IPS DF 6.9 (cell line): ENCODE measurements around the gene POLR1C.
"Not testable (repeated sequence)": the region's sequence is repeated elsewhere in the genome, so short reads cannot be mapped to it uniquely, and the experiment has no call there.

Source experiments
- DNase-seq: peaks from one replicate; pipeline ENCODE4 v3.0.0-alpha.2; 2013; ENCODE audit warnings: low read depth, low spot score
- H3K27ac ChIP-seq: one replicate; pipeline ENCODE4 v1.5.1; 2013; ENCODE audit warnings: low read length, control low read depth
- H3K27me3 ChIP-seq: 2 replicates; pipeline ENCODE4 v1.6.1; 2013; ENCODE audit warnings: mild to moderate bottlenecking, low read length; ENCODE audit not compliant: control insufficient read depth, insufficient read depth
- H3K36me3 ChIP-seq: 2 replicates; pipeline ENCODE4 v1.6.1; 2013; ENCODE audit warnings: low read length; ENCODE audit not compliant: control insufficient read depth, insufficient read depth
- H3K4me1 ChIP-seq: 2 replicates; pipeline ENCODE4 v1.6.1; 2013; ENCODE audit warnings: low read length; ENCODE audit not compliant: control insufficient read depth, insufficient read depth
- H3K4me3 ChIP-seq: 2 replicates; pipeline ENCODE4 v1.5.1; 2013; ENCODE audit warnings: mild to moderate bottlenecking, low read length
- H3K9me3 ChIP-seq: 2 replicates; pipeline ENCODE4 v1.6.1; 2013; ENCODE audit warnings: low read length, inconsistent platforms; ENCODE audit not compliant: control insufficient read depth, insufficient read depth
- WGBS: extraction: QIAGEN DNeasy Blood & Tissue Kit; methylation state at CpG from one replicate; pipeline ENCODE4 v1.1.7; 2013; ENCODE audit warnings: mixed read lengths, missing lambda C conversion rate; ENCODE audit not compliant: insufficient read length, insufficient coverage; 5-methylcytosine and 5-hydroxymethylcytosine counted together

Gene POLR1C

DNA sequence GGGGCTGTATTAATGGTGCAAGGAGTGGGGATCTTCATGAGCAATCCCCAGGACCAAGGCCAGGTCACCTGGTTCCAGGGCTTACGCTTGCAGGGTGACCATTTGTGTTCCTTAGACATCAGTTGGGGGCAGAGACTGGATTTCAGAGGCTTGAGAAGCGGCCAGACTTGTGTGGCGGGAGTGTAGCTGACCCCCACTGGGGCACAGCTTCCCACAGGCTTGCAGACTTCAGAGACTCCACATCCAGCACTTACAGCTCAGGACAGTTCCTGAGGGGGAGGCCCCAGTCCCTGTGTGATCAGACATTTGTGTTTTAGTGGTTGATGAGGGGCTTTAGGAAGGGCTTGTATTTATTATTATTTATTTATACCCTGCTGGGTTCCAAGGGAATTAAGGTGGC, 24.2 kb upstream of the POLR1C start:
- no peak overlapping the region for H3K4me3 ChIP-seq
- no peak overlapping the region for H3K27ac ChIP-seq
- WGBS: no CpG with 5 or more reads among the region's 3 CpGs
- H3K9me3 ChIP-seq: no peaks in the 10 kb centered on the region
- no peaks in the 10 kb centered on the region for H3K27me3 ChIP-seq
- H3K4me1 ChIP-seq: peaks cover 10% of the 10 kb centered on the region
- no peak for DNase-seq
- H3K36me3 ChIP-seq: no peaks in the 10 kb centered on the region

DNA sequence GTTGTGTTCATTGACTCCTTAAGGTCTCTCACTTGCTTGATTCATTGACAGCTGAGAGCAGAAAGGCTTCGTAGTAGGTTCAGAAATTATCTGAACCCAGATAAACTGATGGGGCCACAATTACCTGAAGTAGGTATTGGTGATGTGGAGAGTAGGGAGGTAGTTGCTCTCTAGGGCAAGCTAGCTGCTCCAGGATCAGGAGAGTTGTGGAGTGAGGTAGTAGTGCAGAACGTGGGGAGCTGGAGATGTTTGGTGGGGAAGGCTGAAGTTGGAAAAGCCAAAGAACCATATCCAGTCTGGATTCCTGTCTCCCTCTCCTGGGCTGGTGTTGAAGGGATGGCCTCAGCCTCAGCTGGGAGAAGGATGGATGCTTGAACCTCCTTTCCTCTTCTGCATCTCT, 23.7 kb upstream of the POLR1C start:
- no peaks in the 10 kb centered on the region for H3K27me3 ChIP-seq
- no CpG with 5 or more reads among the region's 2 CpGs for WGBS
- H3K9me3 ChIP-seq: no peaks in the 10 kb centered on the region
- no peak for DNase-seq
- H3K27ac ChIP-seq: no peak overlapping the region
- no peak overlapping the region for H3K4me3 ChIP-seq
- H3K36me3 ChIP-seq: no peaks in the 10 kb centered on the region
- peaks cover 10% of the 10 kb centered on the region for H3K4me1 ChIP-seq

DNA sequence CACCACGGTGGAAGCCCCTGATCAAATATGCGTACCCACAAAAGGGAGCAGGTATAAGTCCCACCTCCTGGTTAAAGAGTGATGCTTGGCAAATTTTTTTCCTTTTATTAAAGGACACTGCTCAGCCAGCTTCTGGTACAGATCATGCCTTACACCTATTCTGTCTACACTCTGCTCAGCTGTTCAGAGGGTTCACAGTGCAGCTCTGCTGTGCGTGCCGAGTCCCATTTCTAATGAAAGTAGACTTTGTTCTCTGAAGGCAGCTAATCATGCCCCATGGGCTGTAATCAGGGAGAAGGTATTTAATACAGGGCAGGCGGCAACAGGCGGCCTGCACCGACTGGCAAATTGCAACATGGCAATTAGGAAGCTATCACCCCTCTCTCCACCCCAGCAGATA, 23.1 kb upstream of the POLR1C start:
- no peak for DNase-seq
- Histone ChIP-seq H3K9me3 (no peaks in the 10 kb centered on the region), H3K4me1 (peaks cover 10% of the 10 kb centered on the region), H3K36me3 (peaks cover 3% of the 10 kb centered on the region), H3K27ac (no peak overlapping the region), H3K4me3 (no peak overlapping the region), H3K27me3 (no peaks in the 10 kb centered on the region)
- WGBS: no CpG with 5 or more reads among the region's 7 CpGs

DNA sequence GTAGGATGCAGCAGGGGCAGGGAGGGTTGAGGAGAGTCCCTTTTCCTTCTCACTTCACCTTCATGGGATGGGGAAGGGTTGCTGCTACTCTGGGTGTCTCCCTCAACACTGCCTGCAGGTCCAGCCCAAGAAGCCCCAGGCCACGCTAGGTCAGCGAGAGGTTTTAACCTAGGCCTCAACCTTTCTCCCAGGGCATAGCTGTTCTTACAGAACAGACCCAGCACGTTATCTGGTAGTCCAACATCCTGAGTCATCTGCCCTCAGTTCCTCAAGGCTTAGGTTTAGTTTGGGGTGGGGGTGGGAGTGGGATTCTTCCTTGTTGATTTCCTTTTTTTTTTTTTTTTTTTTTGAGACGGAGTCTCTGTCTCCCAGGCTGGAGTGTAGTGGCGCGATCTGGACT, 22.6 kb upstream of the POLR1C start:
- Histone ChIP-seq H3K9me3 (no peaks in the 10 kb centered on the region), H3K4me3 (no peak overlapping the region), H3K27me3 (no peaks in the 10 kb centered on the region), H3K4me1 (peaks cover 10% of the 10 kb centered on the region), H3K36me3 (peaks cover 7% of the 10 kb centered on the region), H3K27ac (no peak overlapping the region)
- DNase-seq: no peak
- no CpG with 5 or more reads among the region's 6 CpGs for WGBS

DNA sequence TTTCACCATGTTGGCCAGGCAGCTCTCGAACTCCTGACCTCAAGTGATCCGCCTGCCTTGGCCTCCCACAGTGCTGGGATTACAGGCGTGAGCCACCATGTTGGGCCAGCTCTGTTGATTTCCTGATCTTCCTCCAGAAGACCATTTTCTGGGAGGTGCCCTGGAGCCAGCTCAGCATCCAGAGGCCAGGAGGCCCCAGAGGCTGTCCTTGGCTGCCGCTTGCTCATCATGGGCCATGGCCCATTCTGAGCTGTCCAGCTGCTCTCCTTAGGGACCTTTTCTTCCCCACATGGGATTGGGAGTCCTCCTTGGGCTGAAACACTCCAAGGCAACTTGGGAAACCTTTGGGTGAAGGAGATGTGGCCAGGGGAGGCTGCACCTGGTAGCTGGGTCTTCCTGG, 22.1 kb upstream of the POLR1C start:
- no peak for DNase-seq
- H3K4me3 ChIP-seq: no peak overlapping the region
- peaks cover 10% of the 10 kb centered on the region for H3K4me1 ChIP-seq
- no peaks in the 10 kb centered on the region for H3K9me3 ChIP-seq
- no CpG with 5 or more reads among the region's 4 CpGs for WGBS
- H3K36me3 ChIP-seq: peaks cover 10% of the 10 kb centered on the region
- no peaks in the 10 kb centered on the region for H3K27me3 ChIP-seq
- no peak overlapping the region for H3K27ac ChIP-seq

DNA sequence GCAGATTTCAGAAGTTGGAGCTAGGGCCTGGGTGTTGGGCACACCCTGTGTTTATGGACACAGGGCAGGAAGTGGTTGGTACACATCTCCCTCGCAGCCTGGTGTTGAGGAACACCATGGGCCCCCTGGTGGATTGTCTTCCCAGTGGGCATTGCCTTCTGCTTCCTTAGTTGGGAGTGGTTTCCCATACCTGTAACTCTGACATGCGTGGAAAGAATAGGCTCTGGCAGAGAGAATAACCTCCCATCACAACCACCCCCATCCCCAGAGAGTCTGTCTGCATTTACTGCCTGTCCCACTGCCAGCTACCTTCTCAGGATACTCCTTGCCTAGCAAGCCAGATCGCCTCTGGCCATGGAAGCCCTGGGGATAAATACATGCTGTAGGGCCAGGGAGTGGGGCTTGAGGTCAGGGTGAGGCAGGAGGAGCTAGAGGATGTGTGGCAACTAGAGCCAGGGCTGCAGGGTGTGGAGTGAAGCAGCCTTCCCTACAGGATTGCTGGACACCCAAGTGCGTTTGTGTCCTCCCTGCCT, 21.4 kb upstream of the POLR1C start:
- Histone ChIP-seq H3K4me3 (no peak overlapping the region), H3K4me1 (peaks cover 10% of the 10 kb centered on the region), H3K27ac (no peak overlapping the region), H3K9me3 (no peaks in the 10 kb centered on the region), H3K36me3 (peaks cover 13% of the 10 kb centered on the region), H3K27me3 (no peaks in the 10 kb centered on the region)
- WGBS: no CpG with 5 or more reads among the region's 4 CpGs
- DNase-seq: no peak

DNA sequence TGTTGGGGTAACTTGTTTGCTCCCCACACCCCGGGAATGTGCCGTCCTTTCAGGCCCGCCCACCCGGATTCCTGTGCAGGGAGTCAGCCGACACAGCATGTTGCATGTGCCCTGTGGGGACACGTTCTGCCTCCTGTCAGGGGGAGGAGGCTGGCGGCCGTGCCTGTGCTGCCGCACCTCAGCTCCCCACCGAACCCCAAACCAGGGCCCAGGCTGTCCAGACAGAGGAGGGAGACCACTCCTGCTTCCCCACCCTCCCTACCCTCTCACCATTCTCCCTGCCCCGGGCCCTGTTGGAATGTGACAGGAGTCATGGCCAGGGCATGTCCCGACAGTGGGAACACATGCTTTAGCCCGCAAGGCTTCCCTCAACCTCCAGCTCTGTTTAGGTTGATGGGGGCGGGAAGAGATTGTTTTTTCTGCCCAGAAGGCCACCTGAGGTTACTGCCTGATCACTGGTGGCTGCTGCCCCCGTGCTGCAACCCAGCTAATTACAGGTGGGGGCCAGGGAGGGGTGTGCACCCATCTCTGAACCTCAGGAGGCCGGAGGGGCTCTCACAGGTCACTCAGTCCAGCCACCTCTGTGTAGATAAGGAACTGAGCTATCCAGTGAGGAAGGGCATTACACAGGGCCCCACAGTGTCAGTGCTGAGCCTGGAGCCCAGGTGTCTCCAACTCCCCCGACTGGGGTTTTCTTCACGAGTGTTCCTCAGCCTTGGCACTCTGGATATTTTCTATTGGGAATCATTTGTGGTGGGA, 20.3 kb upstream of the POLR1C start:
- WGBS: no CpG with 5 or more reads among the region's 18 CpGs
- H3K27me3 ChIP-seq: no peaks in the 10 kb centered on the region
- H3K36me3 ChIP-seq: peaks cover 15% of the 10 kb centered on the region
- DNase-seq: no peak
- H3K4me3 ChIP-seq: no peak overlapping the region
- peaks cover 10% of the 10 kb centered on the region for H3K4me1 ChIP-seq
- no peak overlapping the region for H3K27ac ChIP-seq
- no peaks in the 10 kb centered on the region for H3K9me3 ChIP-seq

DNA sequence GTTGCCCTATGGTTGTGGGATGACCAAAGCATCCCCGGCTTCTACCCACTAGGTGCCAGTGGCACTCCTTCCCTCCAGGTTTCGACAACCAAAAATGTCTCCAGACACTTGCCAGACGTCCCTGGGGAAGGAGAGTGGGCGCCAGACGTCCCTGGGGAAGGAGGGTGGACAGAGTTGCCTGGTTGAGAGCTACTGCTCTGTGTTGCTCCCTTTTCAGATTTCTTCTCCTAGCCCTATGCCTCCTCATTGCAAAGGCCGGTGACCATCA, 19.8 kb upstream of the POLR1C start:
- H3K4me1 ChIP-seq: peaks cover 10% of the 10 kb centered on the region
- WGBS: no CpG with 5 or more reads among the region's 6 CpGs
- no peak for DNase-seq
- no peaks in the 10 kb centered on the region for H3K27me3 ChIP-seq
- H3K9me3 ChIP-seq: no peaks in the 10 kb centered on the region
- no peak overlapping the region for H3K4me3 ChIP-seq
- no peak overlapping the region for H3K27ac ChIP-seq
- peaks cover 15% of the 10 kb centered on the region for H3K36me3 ChIP-seq

DNA sequence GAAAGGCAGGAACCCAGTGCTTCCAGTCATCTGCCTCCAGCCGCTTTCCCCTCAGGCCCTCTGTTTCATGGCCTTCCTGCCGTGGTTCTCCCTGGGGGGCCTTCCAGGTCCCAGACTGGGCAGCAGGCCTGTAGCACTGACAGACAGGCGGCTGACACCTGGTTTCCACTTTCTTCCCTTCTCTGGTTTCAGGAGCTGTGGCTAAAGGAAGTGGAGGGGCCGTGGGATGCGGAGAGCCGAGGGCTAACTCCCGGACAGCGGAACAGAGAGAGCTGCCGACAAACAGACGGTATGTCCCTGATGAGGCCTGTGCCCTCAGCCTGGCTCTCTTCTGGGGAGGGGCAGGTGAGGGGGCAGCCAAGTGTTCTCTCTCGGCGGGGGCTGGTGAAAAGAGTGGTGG, 19.2 kb upstream of the POLR1C start:
- DNase-seq: no peak
- Histone ChIP-seq H3K27me3 (no peaks in the 10 kb centered on the region), H3K27ac (no peak overlapping the region), H3K4me3 (no peak overlapping the region), H3K4me1 (peaks cover 10% of the 10 kb centered on the region), H3K9me3 (no peaks in the 10 kb centered on the region), H3K36me3 (peaks cover 20% of the 10 kb centered on the region)
- no CpG with 5 or more reads among the region's 12 CpGs for WGBS

DNA sequence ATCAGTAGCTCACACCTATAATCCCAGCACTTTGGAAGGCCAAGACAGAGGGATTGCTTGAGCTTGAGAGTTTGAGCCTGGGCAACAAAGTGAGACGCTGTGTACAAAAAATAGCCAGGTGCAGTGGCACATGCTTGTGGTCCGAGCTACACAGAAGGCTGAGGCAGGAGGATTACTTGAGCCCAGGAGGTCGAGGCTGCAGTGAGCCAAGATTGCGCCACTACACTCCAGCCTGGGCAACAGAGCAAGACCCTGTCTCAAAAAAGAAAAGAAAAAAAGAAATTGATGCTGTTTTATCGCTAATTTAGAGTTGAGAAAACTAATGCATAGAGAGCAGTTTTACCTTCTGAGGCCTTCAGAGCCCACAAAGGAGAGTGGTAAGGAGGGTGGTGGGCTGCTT, 18.6 kb upstream of the POLR1C start:
- H3K36me3 ChIP-seq: peaks cover 26% of the 10 kb centered on the region

More for the DNA sequence above, 18.6 kb upstream of the POLR1C start:
- WGBS: no CpG with 5 or more reads among the region's 5 CpGs
- H3K9me3 ChIP-seq, H3K4me1 ChIP-seq, H3K27ac ChIP-seq, H3K27me3 ChIP-seq, H3K4me3 ChIP-seq, DNase-seq: not testable (repeated sequence)
